Measurements from ENCODE around the gene KPNA4.
"Not testable (repeated sequence)": the region's sequence is repeated elsewhere in the genome, so short reads cannot be mapped to it uniquely, and the experiment has no call there.

KPNA4 gene

GRCh38 chr3:160569894-160570652 lies 4.7 kb upstream of the KPNA4 start:
- DNase-seq (ENCODE audit: low read depth): no peak

GRCh38 chr3:160568989-160569388 lies 3.6 kb upstream of the KPNA4 start:
- no peak for DNase-seq (ENCODE audit: low read depth)

- DNase-seq (ENCODE audit: low read depth): no peak
Measured at GRCh38 chr3:160567774-160568173, 2.4 kb upstream of the KPNA4 start.

GRCh38 chr3:160566499-160566898 lies 1.1 kb upstream of the KPNA4 start:
- DNase-seq (ENCODE audit: low read depth): no peak

GRCh38 chr3:160564949-160565441 lies 376 bp downstream of the KPNA4 start:
- DNase-seq (ENCODE audit: low read depth): no peak

GRCh38 chr3:160564258-160564911 lies 986 bp downstream of the KPNA4 start:
- no peak for DNase-seq (ENCODE audit: low read depth)

- no peak for DNase-seq (ENCODE audit: low read depth)
Measured at GRCh38 chr3:160562952-160563351, 2.4 kb downstream of the KPNA4 start.

- DNase-seq (ENCODE audit: low read depth): no peak
Measured at GRCh38 chr3:160557571-160557970, 7.8 kb downstream of the KPNA4 start.

GRCh38 chr3:160556141-160556540 lies 9.2 kb downstream of the KPNA4 start:
- no peak for DNase-seq (ENCODE audit: low read depth)

GRCh38 chr3:160554980-160555379 lies 10.4 kb downstream of the KPNA4 start:
- no peak for DNase-seq (ENCODE audit: low read depth)

- no peak for DNase-seq (ENCODE audit: low read depth)
Measured at GRCh38 chr3:160553827-160554226, 11.5 kb downstream of the KPNA4 start.

- no peak for DNase-seq (ENCODE audit: low read depth)
Measured at GRCh38 chr3:160546727-160547126, 18.6 kb downstream of the KPNA4 start.

- no peak for DNase-seq (ENCODE audit: low read depth)
Measured at GRCh38 chr3:160545504-160545871, 19.9 kb downstream of the KPNA4 start.

GRCh38 chr3:160544844-160545503 lies 20.4 kb downstream of the KPNA4 start:
- no peak for DNase-seq (ENCODE audit: low read depth)

- DNase-seq (ENCODE audit: low read depth): no peak
Measured at GRCh38 chr3:160540551-160540950, 24.8 kb downstream of the KPNA4 start.

- no peak for DNase-seq (ENCODE audit: low read depth)
Measured at GRCh38 chr3:160538895-160539294, 26.5 kb downstream of the KPNA4 start.

GRCh38 chr3:160537729-160538128 lies 27.6 kb downstream of the KPNA4 start:
- DNase-seq (ENCODE audit: low read depth): no peak

GRCh38 chr3:160532371-160532770 lies 33.0 kb downstream of the KPNA4 start:
- no peak for DNase-seq (ENCODE audit: low read depth)

GRCh38 chr3:160531311-160531710 lies 34.1 kb downstream of the KPNA4 start:
- no peak for DNase-seq (ENCODE audit: low read depth)

- not testable (repeated sequence) for DNase-seq (ENCODE audit: low read depth)
Measured at GRCh38 chr3:160516391-160516790, 49.0 kb downstream of the KPNA4 start.

- DNase-seq (ENCODE audit: low read depth): no peak
Measured at GRCh38 chr3:160501325-160501724, 64.0 kb downstream of the KPNA4 start.

GRCh38 chr3:160498202-160498601 lies 67.2 kb downstream of the KPNA4 start:
- DNase-seq (ENCODE audit: low read depth): no peak

GRCh38 chr3:160490166-160490565 lies 75.2 kb downstream of the KPNA4 start:
- no peak for DNase-seq (ENCODE audit: low read depth)

All from fibroblast of the conjunctiva (primary cell).